Liver (tissue), 3 donors: ENCODE measurements around the gene TNFRSF21.

Experiments used
- ATF3 ChIP-seq: IDR thresholded peaks from 2 replicates; pipeline ENCODE4 v1.6.1; 2016; ENCODE audit warnings: antibody characterized with exemption
- EGR1 ChIP-seq, 2 donors: IDR thresholded peaks; 2 replicates each; pipeline ENCODE4 v1.6.1; 2016 to 2018; ENCODE audit warnings: antibody characterized with exemption in 2 of 2, low read depth in 2 of 2
- HNF4G ChIP-seq: IDR thresholded peaks from 2 replicates; pipeline ENCODE4 v1.6.1; 2016; ENCODE audit warnings: antibody characterized with exemption
- JUND ChIP-seq, 2 donors: IDR thresholded peaks; 2 replicates each; pipeline ENCODE4 v1.6.1; 2016; ENCODE audit warnings: antibody characterized with exemption in 2 of 2
- MAX ChIP-seq: IDR thresholded peaks from 2 replicates; pipeline ENCODE4 v1.6.1; 2016; ENCODE audit warnings: antibody characterized with exemption
- NR2F2 ChIP-seq: IDR thresholded peaks from 2 replicates; pipeline ENCODE4 v1.6.1; 2016; ENCODE audit warnings: antibody characterized with exemption
- RAD21 ChIP-seq, 2 donors: IDR thresholded peaks; 2 replicates each; pipeline ENCODE4 v1.6.1; 2016; ENCODE audit warnings: antibody characterized with exemption in 2 of 2, mild to moderate bottlenecking in 2 of 2
- REST ChIP-seq: IDR thresholded peaks from 2 replicates; pipeline ENCODE4 v1.6.1; 2016; ENCODE audit warnings: antibody characterized with exemption, mild to moderate bottlenecking
- SP1 ChIP-seq: IDR thresholded peaks from 2 replicates; pipeline ENCODE4 v1.6.1; 2018; ENCODE audit warnings: antibody characterized with exemption, mild to moderate bottlenecking
- TAF1 ChIP-seq: conservative IDR thresholded peaks from 2 replicates; pipeline ENCODE4 v1.6.1; 2016; ENCODE audit warnings: antibody characterized with exemption, mild to moderate bottlenecking
- YY1 ChIP-seq: IDR thresholded peaks from 2 replicates; pipeline ENCODE4 v1.6.1; 2016; ENCODE audit warnings: antibody characterized with exemption, mild to moderate bottlenecking
- TF ChIP-seq, protein P1 (sequence below): fragments of 150-350 bp; IDR thresholded peaks from 2 replicates; pipeline ENCODE4 v1.5.1; 2017; ENCODE audit warnings: improper control_type of control experiment, low read depth, low read length; ENCODE audit not compliant: missing input control
- donor health status: healthy.
- donor health status: healthy.

GRCh38 chr6:47349931-47350330 is 40.2 kb upstream of the TNFRSF21 start:
- TF ChIP-seq JUND (IDR thresholded peaks at IDR 0.05) (no peak), REST (no peak), SP1 (no peak), MAX (no peak), RAD21 (IDR thresholded peaks at IDR 0.05) (no peak), YY1 (no peak), ATF3 (no peak), HNF4G (no peak), EGR1 (IDR thresholded peaks at IDR 0.05; ENCODE audit: low read depth in 2 of 2) (no peak), TAF1 (no peak), NR2F2 (no peak)
- TF ChIP-seq, protein P1, sequence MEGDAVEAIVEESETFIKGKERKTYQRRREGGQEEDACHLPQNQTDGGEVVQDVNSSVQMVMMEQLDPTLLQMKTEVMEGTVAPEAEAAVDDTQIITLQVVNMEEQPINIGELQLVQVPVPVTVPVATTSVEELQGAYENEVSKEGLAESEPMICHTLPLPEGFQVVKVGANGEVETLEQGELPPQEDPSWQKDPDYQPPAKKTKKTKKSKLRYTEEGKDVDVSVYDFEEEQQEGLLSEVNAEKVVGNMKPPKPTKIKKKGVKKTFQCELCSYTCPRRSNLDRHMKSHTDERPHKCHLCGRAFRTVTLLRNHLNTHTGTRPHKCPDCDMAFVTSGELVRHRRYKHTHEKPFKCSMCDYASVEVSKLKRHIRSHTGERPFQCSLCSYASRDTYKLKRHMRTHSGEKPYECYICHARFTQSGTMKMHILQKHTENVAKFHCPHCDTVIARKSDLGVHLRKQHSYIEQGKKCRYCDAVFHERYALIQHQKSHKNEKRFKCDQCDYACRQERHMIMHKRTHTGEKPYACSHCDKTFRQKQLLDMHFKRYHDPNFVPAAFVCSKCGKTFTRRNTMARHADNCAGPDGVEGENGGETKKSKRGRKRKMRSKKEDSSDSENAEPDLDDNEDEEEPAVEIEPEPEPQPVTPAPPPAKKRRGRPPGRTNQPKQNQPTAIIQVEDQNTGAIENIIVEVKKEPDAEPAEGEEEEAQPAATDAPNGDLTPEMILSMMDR: no peak
